Thyroid gland (tissue), 4 donors: ENCODE data around the gene NHERF2. TPM values are rescaled to one million over a fixed set of nuclear protein-coding genes. Genes with fewer than 3 reads are reported as not detected.

ENCODE experiments used
- DNase-seq, 2 donors: peaks; one replicate each; pipeline ENCODE4 v3.0.0-alpha.2; 2019
- H3K27ac ChIP-seq, 3 donors: fragments of 200-600 bp; sonication (generic); 1 replicate in 2 of 3; 2 replicates in 1 of 3; pipeline ENCODE4 v1.5.1; 2016 to 2019; ENCODE audit warnings: mild to moderate bottlenecking in 1 of 3, moderate library complexity in 1 of 3
- H3K27me3 ChIP-seq: fragments of 200-600 bp; sonication (generic); one replicate; pipeline ENCODE4 v1.5.1; 2019
- H3K36me3 ChIP-seq, 2 donors: fragments of 200-600 bp; sonication (generic); one replicate each; pipeline ENCODE4 v1.5.1; 2016 to 2019
- H3K4me1 ChIP-seq, 2 donors: fragments of 200-600 bp; sonication (generic); one replicate each; pipeline ENCODE4 v1.5.1; 2017 to 2019
- H3K4me3 ChIP-seq, 3 donors: fragments of 200-600 bp; sonication (generic); replicated peaks in 1 of 3; 1 replicate in 2 of 3; 2 replicates in 1 of 3; pipeline ENCODE4 v1.5.1; 2016; ENCODE audit warnings: mild to moderate bottlenecking in 1 of 3
- H3K9me3 ChIP-seq: fragments of 200-600 bp; sonication (generic); one replicate; pipeline ENCODE4 v1.5.1; 2017
- CTCF ChIP-seq, 6 experiments: fragments of 200-600 bp in 3 of 6; fragments of 450-650 bp in 3 of 6; sonication (generic) in 3 of 6; IDR thresholded peaks; one replicate each; pipeline ENCODE4 v1.5.1; 2016 to 2019; ENCODE audit warnings: antibody characterized with exemption in 6 of 6, mild to moderate bottlenecking in 2 of 6, inconsistent platforms in 1 of 6, moderate library complexity in 1 of 6
- POLR2A ChIP-seq, 2 donors: fragments of 450-650 bp; IDR thresholded peaks; one replicate each; pipeline ENCODE4 v1.6.1; 2017; ENCODE audit warnings: antibody characterized with exemption in 2 of 2, mild to moderate bottlenecking in 2 of 2, moderate library complexity in 1 of 2
- WGBS, 2 donors: methylation state at CpG; one replicate each; pipeline ENCODE4 v1.1.5; 2017; 5-methylcytosine and 5-hydroxymethylcytosine counted together
- intact Hi-C: fragments of 100-400 bp; cut with DNase I; formaldehyde crosslinking; loops from one replicate; pipeline ENCODE4 v1.15.1; 2023
- total RNA-seq, 4 donors: library from RNA; depleted of rRNA; stranded (reverse); fragments of >200 nt; gene quantifications; one replicate each; pipeline ENCODE4 v1.2.3, GENCODE V29; 2016

NHERF2 gene
- total RNA-seq, 4 donors from 2014 or later, result 73.8 to 146 (median 81.6) TPM

- H3K4me1 ChIP-seq, result peaks cover 16 to 25% of the 10 kb centered on the region in 2 donors
- WGBS, 2 donors, result 91 to 100% methylated on average over 7 to 13 of the region's 18 CpGs
- H3K9me3 ChIP-seq, result no peaks in the 10 kb centered on the region
- H3K4me3 ChIP-seq, result no peak overlapping the region
- peaks cover 22 to 33% of the 10 kb centered on the region in 2 donors for H3K36me3 ChIP-seq
- TF ChIP-seq CTCF (IDR thresholded peaks at IDR 0.05) (no peak), POLR2A (IDR thresholded peaks at IDR 0.05) (no peak)
- H3K27me3 ChIP-seq, result no peaks in the 10 kb centered on the region
- intact Hi-C loops, result no loop called here
- no peak overlapping the region for H3K27ac ChIP-seq
- DNase-seq, result no peak
Measured at GRCh38 chr16:2061023-2061422, 34.3 kb downstream of the NHERF2 start.

- no peak overlapping the region for H3K27ac ChIP-seq
- H3K36me3 ChIP-seq, result peaks cover 26 to 36% of the 10 kb centered on the region in 2 donors
Measured at GRCh38 chr16:2061526-2061925, 34.8 kb downstream of the NHERF2 start.

GRCh38 chr16:2062801-2063200 lies 36.1 kb downstream of the NHERF2 start:
- whole genome bisulfite sequencing, 2 donors, result 98 to 100% methylated on average over 4 to 21 of the region's 28 CpGs
- Histone ChIP-seq H3K4me3 (no peak overlapping the region), H3K36me3 (peaks cover 29 to 38% of the 10 kb centered on the region in 2 donors), H3K4me1 (peaks cover 9 to 11% of the 10 kb centered on the region in 2 donors), H3K27me3 (no peaks in the 10 kb centered on the region), H3K9me3 (no peaks in the 10 kb centered on the region), H3K27ac (no peak overlapping the region)
- intact Hi-C loops, result no loop called here
- TF ChIP-seq POLR2A (IDR thresholded peaks at IDR 0.05), result no peak
- no peak for TF ChIP-seq CTCF (IDR thresholded peaks at IDR 0.05)
- no peak for DNase-seq

More at GRCh38 chr16:2061526-2061925, 34.8 kb downstream of the NHERF2 start:
- intact Hi-C loops, result no loop called here
- peaks cover 16 to 21% of the 10 kb centered on the region in 2 donors for H3K4me1 ChIP-seq
- DNase-seq, result no peak
- H3K9me3 ChIP-seq, result no peaks in the 10 kb centered on the region
- TF ChIP-seq POLR2A (IDR thresholded peaks at IDR 0.05) (no peak), CTCF (IDR thresholded peaks at IDR 0.05) (no peak)
- WGBS, 2 donors, result 89 to 91% methylated on average over 10 to 13 of the region's 13 CpGs
- no peaks in the 10 kb centered on the region for H3K27me3 ChIP-seq
- no peak overlapping the region for H3K4me3 ChIP-seq

- Histone ChIP-seq H3K4me3 (no peak overlapping the region), H3K27me3 (no peaks in the 10 kb centered on the region), H3K36me3 (peaks cover 29 to 43% of the 10 kb centered on the region in 2 donors), H3K27ac (no peak overlapping the region), H3K4me1 (no peaks in the 10 kb centered on the region), H3K9me3 (no peaks in the 10 kb centered on the region)
- intact Hi-C loops, result no loop called here
- DNase-seq, result no peak
- WGBS, 2 donors, result 89 to 93% methylated on average over 17 to 21 of the region's 25 CpGs
- TF ChIP-seq CTCF (IDR thresholded peaks at IDR 0.05) (no peak), POLR2A (IDR thresholded peaks at IDR 0.05) (no peak)
Measured at GRCh38 chr16:2063861-2064260, 37.2 kb downstream of the NHERF2 start.

- Histone ChIP-seq H3K27ac (no peak overlapping the region), H3K4me1 (no peaks in the 10 kb centered on the region), H3K36me3 (peaks cover 29 to 45% of the 10 kb centered on the region in 2 donors), H3K27me3 (no peaks in the 10 kb centered on the region), H3K9me3 (no peaks in the 10 kb centered on the region), H3K4me3 (no peak overlapping the region)
- intact Hi-C loops, result no loop called here
- WGBS, 2 donors, result 94 to 97% methylated on average over 6 to 8 of the region's 16 CpGs
- no peak for TF ChIP-seq POLR2A (IDR thresholded peaks at IDR 0.05)
- TF ChIP-seq CTCF (IDR thresholded peaks at IDR 0.05), result no peak
- DNase-seq, result no peak
Measured at GRCh38 chr16:2064368-2064945, 37.8 kb downstream of the NHERF2 start.
